ENCODE measurements around the gene INSR.

DNA sequence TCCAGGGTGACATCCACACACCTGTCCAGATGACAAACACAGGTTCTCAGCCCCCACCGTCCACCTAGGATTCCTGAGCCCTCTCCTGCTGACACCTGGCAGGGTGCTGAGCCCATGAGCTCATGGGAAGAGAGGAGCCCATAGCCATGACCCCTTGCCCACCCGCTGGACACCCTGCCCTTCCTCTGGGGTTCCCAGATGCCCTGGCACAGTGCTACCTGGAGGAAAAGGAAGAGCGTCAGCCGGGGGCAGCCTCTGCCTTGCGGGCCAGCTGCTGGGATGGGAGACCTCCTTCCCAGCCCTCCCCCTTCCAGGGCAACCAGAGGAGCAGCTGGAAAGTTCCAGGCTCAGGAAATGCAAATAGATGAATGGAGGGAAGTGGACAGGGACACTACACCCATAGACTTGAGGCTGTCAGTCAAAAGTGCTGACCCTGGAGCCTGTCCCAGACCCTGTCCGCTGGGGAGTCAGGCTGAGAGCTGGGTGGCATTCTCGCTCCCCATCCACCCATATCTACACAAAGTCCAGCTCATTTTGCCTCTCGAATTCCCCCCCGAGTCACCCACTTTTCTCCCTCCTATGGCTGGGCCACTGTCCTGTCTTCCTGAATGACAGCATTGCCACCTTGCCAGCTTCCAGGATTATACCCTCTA, 42.2 kb upstream of the INSR start:
- TF ChIP-seq MAFK (IDR thresholded peaks at IDR 0.05; ENCODE audit: low read depth, low read length) = no peak
- TF ChIP-seq, protein P1, sequence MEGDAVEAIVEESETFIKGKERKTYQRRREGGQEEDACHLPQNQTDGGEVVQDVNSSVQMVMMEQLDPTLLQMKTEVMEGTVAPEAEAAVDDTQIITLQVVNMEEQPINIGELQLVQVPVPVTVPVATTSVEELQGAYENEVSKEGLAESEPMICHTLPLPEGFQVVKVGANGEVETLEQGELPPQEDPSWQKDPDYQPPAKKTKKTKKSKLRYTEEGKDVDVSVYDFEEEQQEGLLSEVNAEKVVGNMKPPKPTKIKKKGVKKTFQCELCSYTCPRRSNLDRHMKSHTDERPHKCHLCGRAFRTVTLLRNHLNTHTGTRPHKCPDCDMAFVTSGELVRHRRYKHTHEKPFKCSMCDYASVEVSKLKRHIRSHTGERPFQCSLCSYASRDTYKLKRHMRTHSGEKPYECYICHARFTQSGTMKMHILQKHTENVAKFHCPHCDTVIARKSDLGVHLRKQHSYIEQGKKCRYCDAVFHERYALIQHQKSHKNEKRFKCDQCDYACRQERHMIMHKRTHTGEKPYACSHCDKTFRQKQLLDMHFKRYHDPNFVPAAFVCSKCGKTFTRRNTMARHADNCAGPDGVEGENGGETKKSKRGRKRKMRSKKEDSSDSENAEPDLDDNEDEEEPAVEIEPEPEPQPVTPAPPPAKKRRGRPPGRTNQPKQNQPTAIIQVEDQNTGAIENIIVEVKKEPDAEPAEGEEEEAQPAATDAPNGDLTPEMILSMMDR (IDR thresholded peaks at IDR 0.05; ENCODE audit: control extremely low read depth in 1 of 3, insufficient read depth in 1 of 3, low read depth in 1 of 3, low read length in 3 of 3) = no peak
- no peak for TF ChIP-seq POLR2AphosphoS5 (IDR thresholded peaks at IDR 0.05; ENCODE audit: low read depth, low read length)
- no peak for TF ChIP-seq KDM1A (IDR thresholded peaks at IDR 0.05; ENCODE audit: borderline replicate concordance, low read length)
- no peak for TF ChIP-seq ZNF274 (IDR thresholded peaks at IDR 0.05; ENCODE audit: borderline replicate concordance, extremely low read depth, low read length)
- no peak for TF ChIP-seq EP300 (IDR thresholded peaks at IDR 0.05; ENCODE audit: borderline replicate concordance in 1 of 2, low read depth in 2 of 2, low read length in 2 of 2)
- TF ChIP-seq SP2 (IDR thresholded peaks at IDR 0.05; ENCODE audit: low read length) = no peak
- TF ChIP-seq EZH2 (IDR thresholded peaks at IDR 0.05; ENCODE audit: low read depth, low read length, severe bottlenecking) = no peak
- TF ChIP-seq POLR2A (IDR thresholded peaks at IDR 0.05; ENCODE audit: control extremely low read depth in 1 of 2, low read depth in 2 of 2, low read length in 2 of 2) = no peak
- TF ChIP-seq TBP (IDR thresholded peaks at IDR 0.05; ENCODE audit: low read depth, low read length) = no peak

Data from H1 (cell line).